IPS-11a (cell line): ENCODE measurements around the gene CPB1.

Source experiments
- H3K4me3 ChIP-seq: one replicate; pipeline ENCODE4 v1.5.1; 2013; ENCODE audit warnings: low read depth, low read length, control low read depth

CPB1 gene

DNA sequence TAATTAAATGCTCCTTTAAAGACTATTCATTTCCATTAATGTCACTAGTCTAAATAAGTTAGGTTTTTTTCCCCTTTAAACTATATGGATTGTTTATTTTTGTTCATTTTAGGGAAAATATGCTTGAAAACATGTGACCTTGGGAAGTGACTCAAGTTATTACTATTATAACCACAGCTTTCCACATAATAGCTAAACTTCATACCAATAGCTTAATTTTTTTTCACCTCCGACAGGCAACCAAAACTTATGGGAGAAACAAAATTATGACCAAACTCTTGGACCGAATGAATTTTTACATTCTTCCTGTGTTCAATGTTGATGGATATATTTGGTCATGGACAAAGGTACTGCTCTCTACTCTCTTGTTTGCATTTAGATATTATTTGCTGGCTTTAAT is 53.7 kb downstream of the CPB1 start:
- no peak overlapping the region for H3K4me3 ChIP-seq

GRCh38 chr3:148882288-148882687 is 54.7 kb downstream of the CPB1 start:
- no peak overlapping the region for H3K4me3 ChIP-seq

DNA sequence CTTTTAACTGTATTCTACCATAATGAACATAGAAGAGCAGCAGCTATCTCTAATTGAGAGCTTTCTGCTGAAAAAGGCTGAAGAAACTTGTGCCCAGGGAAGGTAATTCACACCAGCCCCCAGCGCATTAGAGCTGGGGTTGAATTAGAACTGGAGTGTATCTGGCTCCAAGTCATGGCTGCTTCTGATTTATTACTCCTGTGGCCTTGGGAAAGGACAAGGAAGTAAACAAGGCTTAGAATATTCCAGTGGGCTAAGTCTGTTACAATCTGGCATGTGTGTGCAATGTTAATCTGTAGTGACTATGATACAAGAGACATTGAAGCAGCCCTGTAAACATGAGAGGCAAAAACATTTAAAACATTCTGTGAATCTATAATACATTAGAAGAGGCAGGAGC is 55.6 kb downstream of the CPB1 start:
- H3K4me3 ChIP-seq = no peak overlapping the region

- H3K4me3 ChIP-seq = no peak overlapping the region
These were observed 56.6 kb downstream of the CPB1 start for GRCh38 chr3:148884261-148884660.

DNA sequence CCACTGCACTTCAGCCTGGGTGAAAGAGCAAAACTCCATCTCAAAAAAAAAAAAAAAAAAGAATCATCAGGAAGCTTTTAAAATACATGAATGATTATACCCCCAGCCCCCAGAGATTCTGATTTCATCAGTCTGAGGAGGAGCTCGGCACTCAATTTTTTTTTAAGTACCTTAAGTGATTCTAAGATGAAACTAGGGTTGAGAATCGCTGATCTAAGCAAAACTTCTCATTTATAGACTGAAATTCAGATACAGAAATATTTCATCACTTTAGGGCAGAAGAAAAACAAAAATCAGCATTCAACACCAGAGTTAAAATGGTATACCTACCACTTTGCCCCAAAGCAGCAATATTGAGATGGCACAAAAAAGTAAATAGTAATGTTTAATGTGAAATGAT is 62.2 kb downstream of the CPB1 start:
- H3K4me3 ChIP-seq = no peak overlapping the region

GRCh38 chr3:148896062-148896461 is 68.5 kb downstream of the CPB1 start:
- H3K4me3 ChIP-seq = no peak overlapping the region

DNA sequence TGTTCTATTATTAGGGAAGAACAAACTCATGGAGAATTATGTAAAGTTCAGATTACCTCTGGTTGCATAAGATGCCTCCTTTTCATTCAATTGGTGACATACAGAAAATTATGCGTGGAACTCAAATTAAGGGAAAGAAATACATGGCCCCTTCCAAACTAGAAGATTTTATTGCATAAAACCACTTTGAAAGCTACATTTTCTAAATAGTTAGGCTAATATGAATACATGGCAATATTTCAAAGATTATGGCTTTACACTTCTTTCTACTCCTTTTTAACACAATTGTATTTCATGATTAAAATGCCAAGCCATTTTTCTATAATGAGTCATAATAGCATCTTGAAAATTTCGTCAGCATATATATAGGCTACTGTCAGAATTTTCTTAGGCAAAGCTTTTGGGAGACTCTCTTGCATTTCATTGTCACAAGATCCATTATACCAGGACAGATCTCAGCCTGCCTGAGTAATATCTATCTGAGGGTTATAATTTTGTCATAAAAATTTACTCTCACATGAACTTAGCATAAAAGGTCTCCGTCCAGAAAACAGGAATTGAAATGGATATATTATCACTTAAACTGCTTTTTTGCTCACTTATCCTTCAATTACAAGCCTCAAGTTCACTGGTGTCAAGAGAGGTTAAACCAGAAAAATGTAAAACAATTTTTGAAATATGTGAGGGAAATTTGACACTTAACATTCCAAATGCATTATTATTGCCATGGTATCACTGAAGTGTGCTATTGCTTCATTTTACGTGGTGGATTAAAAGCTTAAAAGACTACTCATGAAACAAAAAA is 74.6 kb downstream of the CPB1 start:
- H3K4me3 ChIP-seq = no peak overlapping the region

DNA sequence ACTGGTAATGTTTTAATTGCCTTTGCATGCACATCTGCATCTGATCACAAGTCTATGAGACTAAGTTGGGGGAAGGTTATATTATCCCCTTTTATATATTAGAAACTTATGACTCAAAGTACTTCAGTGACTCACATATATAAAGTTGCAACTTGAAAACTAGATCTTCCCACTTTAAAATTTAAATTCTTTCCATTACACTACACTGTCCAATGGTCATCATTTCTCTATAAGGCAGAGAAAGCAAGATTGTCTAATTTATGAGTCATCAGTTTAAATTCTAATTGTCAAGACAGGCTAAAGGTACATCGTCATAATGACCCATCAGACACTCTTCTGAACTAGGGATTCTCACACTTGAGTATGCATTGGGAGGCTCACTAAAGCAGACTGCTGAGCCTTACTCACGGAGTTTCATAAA is 75.4 kb downstream of the CPB1 start:
- H3K4me3 ChIP-seq = no peak overlapping the region

- H3K4me3 ChIP-seq = no peak overlapping the region
These were observed 76.3 kb downstream of the CPB1 start for GRCh38 chr3:148903941-148904340.

- H3K4me3 ChIP-seq = no peak overlapping the region
These were observed 79.1 kb downstream of the CPB1 start for GRCh38 chr3:148906667-148907066.
